Peyer's patch (tissue), 4 donors: Measurements from ENCODE around the gene UBE2D1.

Experiments
- POLR2A ChIP-seq, 2 donors: fragments of 450-650 bp; IDR thresholded peaks; one replicate each; pipeline ENCODE4 v1.5.1; 2017; ENCODE audit warnings: antibody characterized with exemption in 2 of 2, mild to moderate bottlenecking in 2 of 2, moderate library complexity in 2 of 2
- TF ChIP-seq, protein P1 (sequence below), 6 experiments: fragments of 450-650 bp in 4 of 6; fragments of 200-600 bp in 2 of 6; sonication (generic) in 1 of 6; IDR thresholded peaks; one replicate each; pipeline ENCODE4 v1.5.1; 2017 to 2019; ENCODE audit warnings: antibody characterized with exemption in 6 of 6, mild to moderate bottlenecking in 3 of 6, moderate library complexity in 1 of 6

DNA sequence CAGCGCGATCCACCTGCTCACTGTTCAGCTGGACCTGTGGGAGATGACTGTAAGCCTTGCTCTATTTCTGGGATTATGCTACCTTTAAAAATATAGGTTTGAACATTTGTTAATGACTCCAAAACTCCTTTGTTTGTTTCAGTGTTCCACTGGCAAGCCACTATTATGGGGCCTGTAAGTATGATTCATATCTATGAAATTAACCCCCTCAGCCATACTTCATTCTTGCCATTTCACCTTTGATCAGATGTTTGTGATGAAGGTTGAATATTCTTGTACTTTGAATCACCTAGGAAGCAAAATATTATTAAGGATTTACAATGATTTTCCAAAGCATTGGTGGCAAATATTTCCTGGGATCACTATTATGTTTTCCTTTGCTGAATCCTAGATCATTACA is 26.5 kb downstream of the UBE2D1 start:
- TF ChIP-seq, protein P1, sequence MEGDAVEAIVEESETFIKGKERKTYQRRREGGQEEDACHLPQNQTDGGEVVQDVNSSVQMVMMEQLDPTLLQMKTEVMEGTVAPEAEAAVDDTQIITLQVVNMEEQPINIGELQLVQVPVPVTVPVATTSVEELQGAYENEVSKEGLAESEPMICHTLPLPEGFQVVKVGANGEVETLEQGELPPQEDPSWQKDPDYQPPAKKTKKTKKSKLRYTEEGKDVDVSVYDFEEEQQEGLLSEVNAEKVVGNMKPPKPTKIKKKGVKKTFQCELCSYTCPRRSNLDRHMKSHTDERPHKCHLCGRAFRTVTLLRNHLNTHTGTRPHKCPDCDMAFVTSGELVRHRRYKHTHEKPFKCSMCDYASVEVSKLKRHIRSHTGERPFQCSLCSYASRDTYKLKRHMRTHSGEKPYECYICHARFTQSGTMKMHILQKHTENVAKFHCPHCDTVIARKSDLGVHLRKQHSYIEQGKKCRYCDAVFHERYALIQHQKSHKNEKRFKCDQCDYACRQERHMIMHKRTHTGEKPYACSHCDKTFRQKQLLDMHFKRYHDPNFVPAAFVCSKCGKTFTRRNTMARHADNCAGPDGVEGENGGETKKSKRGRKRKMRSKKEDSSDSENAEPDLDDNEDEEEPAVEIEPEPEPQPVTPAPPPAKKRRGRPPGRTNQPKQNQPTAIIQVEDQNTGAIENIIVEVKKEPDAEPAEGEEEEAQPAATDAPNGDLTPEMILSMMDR (IDR thresholded peaks at IDR 0.05), result no peak
- TF ChIP-seq POLR2A (IDR thresholded peaks at IDR 0.05), result no peak
